Natural killer cell (primary cell): ENCODE results near the gene SLC25A23. TPM values are rescaled to one million over a fixed set of nuclear protein-coding genes. Genes with fewer than 3 reads are reported as not detected.

Experiments used
- ATAC-seq, 3 donors: fragments of 150-1000 bp in 2 of 3; fragments of 200-7000 bp in 1 of 3; cut with Tn5 transposase; 1 replicate in 1 of 3; 2 replicates in 2 of 3; pipeline ENCODE4 v1.10.0; 2021; ENCODE audit warnings: mild to moderate bottlenecking in 2 of 3, moderate library complexity in 2 of 3
- DNase-seq, 2 donors: peaks; one replicate each; pipeline versions ENCODE4 v3.0.0 to v3.0.0-alpha.2; 2013 to 2021; ENCODE audit warnings: mixed read lengths in 1 of 2
- H3K27ac ChIP-seq: one replicate; pipeline ENCODE4 v1.5.1; 2013; ENCODE audit warnings: mild to moderate bottlenecking, low read length
- H3K27me3 ChIP-seq: one replicate; pipeline ENCODE4 v1.6.1; 2013; ENCODE audit warnings: low read length; ENCODE audit not compliant: control insufficient read depth, insufficient read depth
- H3K36me3 ChIP-seq: one replicate; pipeline ENCODE4 v1.6.1; 2013; ENCODE audit warnings: low read length; ENCODE audit not compliant: control insufficient read depth, insufficient read depth
- H3K4me1 ChIP-seq: one replicate; pipeline ENCODE4 v1.6.1; 2013; ENCODE audit warnings: low read length; ENCODE audit not compliant: control insufficient read depth, insufficient read depth
- H3K4me3 ChIP-seq: one replicate; pipeline ENCODE4 v1.5.1; 2013; ENCODE audit warnings: low read length
- H3K9me3 ChIP-seq: one replicate; pipeline ENCODE4 v1.6.1; 2013; ENCODE audit warnings: low read length; ENCODE audit not compliant: control insufficient read depth, insufficient read depth
- H3K27ac Mint-ChIP-seq, 2 donors: one replicate each; pipeline ENCODE4 v1.8.0; 2022; ENCODE audit warnings: mild to moderate bottlenecking in 2 of 2, mixed read lengths in 2 of 2, moderate library complexity in 1 of 2
- H3K27me3 Mint-ChIP-seq, 2 donors: one replicate each; pipeline ENCODE4 v1.8.0; 2022; ENCODE audit warnings: low read depth in 2 of 2, mixed read lengths in 2 of 2
- H3K36me3 Mint-ChIP-seq: one replicate; pipeline ENCODE4 v1.8.0; 2022; ENCODE audit warnings: mixed read lengths
- H3K4me1 Mint-ChIP-seq, 2 donors: one replicate each; pipeline ENCODE4 v1.8.0; 2022; ENCODE audit warnings: mixed read lengths in 2 of 2
- H3K4me3 Mint-ChIP-seq: one replicate; pipeline ENCODE4 v1.8.0; 2022; ENCODE audit warnings: mild to moderate bottlenecking, moderate library complexity, mixed read lengths
- H3K9me3 Mint-ChIP-seq, 2 donors: one replicate each; pipeline ENCODE4 v1.8.0; 2022; ENCODE audit warnings: mixed read lengths in 2 of 2
- CTCF ChIP-seq: fragments of 200-600 bp; IDR thresholded peaks from one replicate; pipeline ENCODE4 v1.8.0; 2022; ENCODE audit warnings: antibody characterized with exemption
- WGBS: methylation state at CpG from one replicate; pipeline ENCODE4 v1.1.7; 2013; ENCODE audit warnings: missing lambda C conversion rate; ENCODE audit not compliant: insufficient coverage; 5-methylcytosine and 5-hydroxymethylcytosine counted together
- intact Hi-C: fragments of 100-400 bp; cut with micrococcal nuclease; formaldehyde crosslinking; loops from one replicate; pipeline ENCODE4 v1.14.2; 2022
- total RNA-seq, 4 donors: library from RNA; stranded (reverse); fragments of 120-200 nt in 1 of 4; gene quantifications; one replicate each; pipeline versions ENCODE4 v1.2.3 to v1.2.4, GENCODE V29; 2013 to 2022

Gene SLC25A23
- total RNA-seq, 3 donors from 2014 or later (not counting 1 experiment from before 2014, with no cell fraction given): 7.8 to 10.5 (median 8.7) TPM

GRCh38 chr19:6414793-6415590 lies 44.6 kb downstream of the SLC25A23 start:
- no peak overlapping the region for H3K4me3 Mint-ChIP-seq
- no peaks in the 10 kb centered on the region for H3K4me1 ChIP-seq
- peaks cover 57% of the 10 kb centered on the region for H3K36me3 ChIP-seq
- H3K27ac Mint-ChIP-seq: no peak overlapping the region
- H3K9me3 ChIP-seq: no peaks in the 10 kb centered on the region
- WGBS: 96% methylated on average over 47 of the region's 47 CpGs
- no peaks in the 10 kb centered on the region for H3K27me3 Mint-ChIP-seq
- H3K36me3 Mint-ChIP-seq: no peaks in the 10 kb centered on the region
- no peak for DNase-seq
- H3K4me1 Mint-ChIP-seq: peaks cover 0 to 5% of the 10 kb centered on the region in 2 donors
- H3K27ac ChIP-seq: no peak overlapping the region
- H3K27me3 ChIP-seq: no peaks in the 10 kb centered on the region
- intact Hi-C loops: no loop called here
- H3K9me3 Mint-ChIP-seq: no peaks in the 10 kb centered on the region
- no peak overlapping the region for H3K4me3 ChIP-seq
- no peak for TF ChIP-seq CTCF
- ATAC-seq: no peak

- H3K4me1 Mint-ChIP-seq: peaks cover 0 to 4% of the 10 kb centered on the region in 2 donors
- Histone ChIP-seq H3K9me3 (no peaks in the 10 kb centered on the region), H3K27ac (no peak overlapping the region), H3K27me3 (no peaks in the 10 kb centered on the region), H3K4me3 (no peak overlapping the region), H3K4me1 (no peaks in the 10 kb centered on the region), H3K36me3 (peaks cover 47% of the 10 kb centered on the region)
- no peak overlapping the region for H3K4me3 Mint-ChIP-seq
- no peaks in the 10 kb centered on the region for H3K9me3 Mint-ChIP-seq
- no peak overlapping the region for H3K27ac Mint-ChIP-seq
- TF ChIP-seq CTCF: no peak
- no peaks in the 10 kb centered on the region for H3K27me3 Mint-ChIP-seq
- intact Hi-C loops: no loop called here
- DNase-seq (no peak), ATAC-seq (no peak)
- no peaks in the 10 kb centered on the region for H3K36me3 Mint-ChIP-seq
- 93% methylated on average over 42 of the region's 42 CpGs for WGBS
Measured at GRCh38 chr19:6413721-6414643, 45.6 kb downstream of the SLC25A23 start.

GRCh38 chr19:6413291-6413690 lies 46.3 kb downstream of the SLC25A23 start:
- no peak for ATAC-seq
- no peaks in the 10 kb centered on the region for H3K27me3 ChIP-seq
- Mint-ChIP-seq H3K9me3 (no peaks in the 10 kb centered on the region), H3K27me3 (no peaks in the 10 kb centered on the region), H3K27ac (no peak overlapping the region), H3K4me1 (no peaks in the 10 kb centered on the region), H3K4me3 (no peak overlapping the region), H3K36me3 (no peaks in the 10 kb centered on the region)
- H3K9me3 ChIP-seq: no peaks in the 10 kb centered on the region
- H3K4me3 ChIP-seq: no peak overlapping the region
- no peak for TF ChIP-seq CTCF
- no peaks in the 10 kb centered on the region for H3K4me1 ChIP-seq
- 78% methylated on average over 4 of the region's 10 CpGs for WGBS
- peaks cover 40% of the 10 kb centered on the region for H3K36me3 ChIP-seq
- intact Hi-C loops: no loop called here
- no peak for DNase-seq
- no peak overlapping the region for H3K27ac ChIP-seq
